ENCODE data around the gene LRP5. TPM values are rescaled to one million over a fixed set of nuclear protein-coding genes. Genes with fewer than 3 reads are reported as not detected.
"Not testable (repeated sequence)": the region's sequence is repeated elsewhere in the genome, so short reads cannot be mapped to it uniquely, and the experiment has no call there.

LRP5 gene
- total RNA-seq, 2 donors from 2014 or later: 46.2 to 48.5 TPM

GRCh38 chr11:68420171-68420570 is 107.8 kb downstream of the LRP5 start:
- intact Hi-C loops (cut with DNase I): no loop called here
- DNase-seq (ENCODE audit: low spot score): no peak

GRCh38 chr11:68423481-68423880 is 111.1 kb downstream of the LRP5 start:
- DNase-seq (ENCODE audit: low spot score): no peak
- intact Hi-C loops (cut with DNase I): no loop called here

GRCh38 chr11:68424101-68424632 is 111.8 kb downstream of the LRP5 start:
- intact Hi-C loops (cut with DNase I): no loop called here
- DNase-seq (ENCODE audit: low spot score): no peak

GRCh38 chr11:68424981-68425865 is 112.8 kb downstream of the LRP5 start:
- intact Hi-C loops (cut with DNase I): no loop called here
- no peak for DNase-seq (ENCODE audit: low spot score)

GRCh38 chr11:68425866-68426380 is 113.5 kb downstream of the LRP5 start:
- intact Hi-C loops (cut with DNase I): no loop called here
- no peak for DNase-seq (ENCODE audit: low spot score)

GRCh38 chr11:68429661-68430060 is 117.3 kb downstream of the LRP5 start:
- intact Hi-C loops (cut with DNase I): no loop called here
- no peak for DNase-seq (ENCODE audit: low spot score)

GRCh38 chr11:68430384-68430783 is 118.0 kb downstream of the LRP5 start:
- DNase-seq (ENCODE audit: low spot score): no peak
- intact Hi-C loops (cut with DNase I): no loop called here

GRCh38 chr11:68430801-68431200 is 118.4 kb downstream of the LRP5 start:
- DNase-seq (ENCODE audit: low spot score): no peak
- intact Hi-C loops (cut with DNase I): no loop called here

- DNase-seq (ENCODE audit: low spot score): no peak
- intact Hi-C loops (cut with DNase I): no loop called here
Observed at GRCh38 chr11:68431984-68432645, 119.7 kb downstream of the LRP5 start.

GRCh38 chr11:68432874-68433273 is 120.5 kb downstream of the LRP5 start:
- DNase-seq (ENCODE audit: low spot score): no peak
- intact Hi-C loops (cut with DNase I): no loop called here

- intact Hi-C loops (cut with DNase I): no loop called here
Observed at GRCh38 chr11:68433541-68433940, 121.2 kb downstream of the LRP5 start.

GRCh38 chr11:68434159-68434558 is 121.8 kb downstream of the LRP5 start:
- intact Hi-C loops (cut with DNase I); DNase-seq (ENCODE audit: low spot score): not testable (repeated sequence)

More at GRCh38 chr11:68433541-68433940, 121.2 kb downstream of the LRP5 start:
- no peak for DNase-seq (ENCODE audit: low spot score)

GRCh38 chr11:68436162-68436888 is 123.9 kb downstream of the LRP5 start:
- intact Hi-C loops (cut with DNase I): no loop called here
- no peak for DNase-seq (ENCODE audit: low spot score)

GRCh38 chr11:68436985-68437926 is 124.9 kb downstream of the LRP5 start:
- DNase-seq (ENCODE audit: low spot score): peak; percentile 86
- intact Hi-C loops (cut with DNase I): no loop called here

- no peak for DNase-seq (ENCODE audit: low spot score)
- intact Hi-C loops (cut with DNase I): no loop called here
Observed at GRCh38 chr11:68437927-68438657, 125.7 kb downstream of the LRP5 start.

- intact Hi-C loops (cut with DNase I): no loop called here
- no peak for DNase-seq (ENCODE audit: low spot score)
Observed at GRCh38 chr11:68438658-68439259, 126.4 kb downstream of the LRP5 start.

GRCh38 chr11:68439355-68440065 is 127.1 kb downstream of the LRP5 start:
- DNase-seq (ENCODE audit: low spot score): no peak
- intact Hi-C loops (cut with DNase I): loop anchor here (10.0 kb wide), 2 partner anchors 65 to 145 kb away; no protein-coding TSS in a partner anchor

All from posterior vena cava (tissue), 2 donors.